ENCODE data around the gene CCNE1.
"Not testable (repeated sequence)": the region's sequence is repeated elsewhere in the genome, so short reads cannot be mapped to it uniquely, and the experiment has no call there.

The CCNE1 gene

GRCh38 chr19:29787281-29787680 is 24.5 kb upstream of the CCNE1 start:
- DNase-seq (ENCODE audit: low spot score) = no peak

- DNase-seq (ENCODE audit: low spot score) = no peak
Observed at GRCh38 chr19:29789007-29789406, 22.8 kb upstream of the CCNE1 start.

- DNase-seq (ENCODE audit: low spot score) = no peak
Observed at GRCh38 chr19:29793116-29793727, 18.6 kb upstream of the CCNE1 start.

GRCh38 chr19:29794490-29794889 is 17.3 kb upstream of the CCNE1 start:
- DNase-seq (ENCODE audit: low spot score) = not testable (repeated sequence)

GRCh38 chr19:29795461-29796172 is 16.2 kb upstream of the CCNE1 start:
- DNase-seq (ENCODE audit: low spot score) = no peak

- DNase-seq (ENCODE audit: low spot score) = no peak
Observed at GRCh38 chr19:29796173-29796573, 15.6 kb upstream of the CCNE1 start.

GRCh38 chr19:29798774-29799497 is 12.9 kb upstream of the CCNE1 start:
- DNase-seq (ENCODE audit: low spot score) = peak; percentile 61

- DNase-seq (ENCODE audit: low spot score) = no peak
Observed at GRCh38 chr19:29800100-29800825, 11.5 kb upstream of the CCNE1 start.

- DNase-seq (ENCODE audit: low spot score) = not testable (repeated sequence)
Observed at GRCh38 chr19:29803951-29804350, 7.8 kb upstream of the CCNE1 start.

- DNase-seq (ENCODE audit: low spot score) = no peak
Observed at GRCh38 chr19:29804493-29804892, 7.3 kb upstream of the CCNE1 start.

- peak; percentile 77 for DNase-seq (ENCODE audit: low spot score)
Observed at GRCh38 chr19:29805031-29805965, 6.5 kb upstream of the CCNE1 start.

- no peak for DNase-seq (ENCODE audit: low spot score)
Observed at GRCh38 chr19:29806098-29806866, 5.5 kb upstream of the CCNE1 start.

- DNase-seq (ENCODE audit: low spot score) = no peak
Observed at GRCh38 chr19:29807178-29807577, 4.6 kb upstream of the CCNE1 start.

- DNase-seq (ENCODE audit: low spot score) = no peak
Observed at GRCh38 chr19:29807870-29808405, 3.9 kb upstream of the CCNE1 start.

- DNase-seq (ENCODE audit: low spot score) = no peak
Observed at GRCh38 chr19:29809795-29810503, 1.8 kb upstream of the CCNE1 start.

GRCh38 chr19:29810504-29810871 is 1.3 kb upstream of the CCNE1 start:
- DNase-seq (ENCODE audit: low spot score) = peak; percentile 74

GRCh38 chr19:29812080-29812880 is 489 bp downstream of the CCNE1 start:
- no peak for DNase-seq (ENCODE audit: low spot score)

GRCh38 chr19:29812881-29813275 is 1.1 kb downstream of the CCNE1 start:
- no peak for DNase-seq (ENCODE audit: low spot score)

- no peak for DNase-seq (ENCODE audit: low spot score)
Observed at GRCh38 chr19:29813642-29814041, 1.9 kb downstream of the CCNE1 start.

Measured in kidney tubule cell (primary cell).